GM12878 (cell line): ENCODE results near the gene SULT2B1. TPM values are rescaled to one million over a fixed set of nuclear protein-coding genes. Genes with fewer than 3 reads are reported as not detected.

Experiments used
- GATAD2B ChIP-seq: fragments of 450-650 bp; conservative IDR thresholded peaks from 2 replicates; pipeline ENCODE4 v1.6.1; 2017; ENCODE audit warnings: low read depth, mild to moderate bottlenecking, moderate library complexity
- IKZF1 ChIP-seq: fragments of 450-650 bp; conservative IDR thresholded peaks from 2 replicates; pipeline ENCODE4 v1.6.1; 2017; ENCODE audit warnings: antibody characterized with exemption, mild to moderate bottlenecking
- IKZF2 ChIP-seq, 2 experiments: fragments of 450-650 bp; IDR thresholded peaks; 2 replicates each; pipeline ENCODE4 v1.6.1; 2017; ENCODE audit warnings: mild to moderate bottlenecking in 2 of 2, moderate library complexity in 2 of 2
- IRF4 ChIP-seq: IDR thresholded peaks from 2 replicates; pipeline ENCODE4 v1.6.1; 2011; ENCODE audit warnings: low read depth, low read length
- KDM1A ChIP-seq: fragments of 200-600 bp; sonication (generic); IDR thresholded peaks from 2 replicates; pipeline ENCODE4 v1.6.1; 2016; ENCODE audit warnings: borderline replicate concordance
- NBN ChIP-seq: fragments of 450-650 bp; IDR thresholded peaks from 2 replicates; pipeline ENCODE4 v1.6.1; 2016
- NFYA ChIP-seq: IDR thresholded peaks from 2 replicates; pipeline ENCODE4 v1.6.1; 2011; ENCODE audit warnings: low read depth, mild to moderate bottlenecking, low read length, improper control_type of control experiment, borderline replicate concordance
- RUNX3 ChIP-seq: IDR thresholded peaks from 2 replicates; pipeline ENCODE4 v1.6.1; 2012; ENCODE audit warnings: low read length, inconsistent platforms
- SMARCA5 ChIP-seq: fragments of 450-650 bp; IDR thresholded peaks from 2 replicates; pipeline ENCODE4 v1.6.1; 2017; ENCODE audit warnings: mild to moderate bottlenecking
- SMC3 ChIP-seq: IDR thresholded peaks from 2 replicates; pipeline ENCODE4 v1.6.1; 2011; ENCODE audit warnings: low read length, improper control_type of control experiment, borderline replicate concordance
- SREBF1 ChIP-seq: IDR thresholded peaks from 2 replicates; pipeline ENCODE4 v1.6.1; 2012; ENCODE audit warnings: mild to moderate bottlenecking, low read length
- YY1 ChIP-seq: IDR thresholded peaks from 2 replicates; pipeline ENCODE4 v1.6.1; 2011; ENCODE audit warnings: low read depth, mild to moderate bottlenecking, low read length
- ZBED1 ChIP-seq: IDR thresholded peaks from 2 replicates; pipeline ENCODE4 v1.6.1; 2016; ENCODE audit warnings: borderline replicate concordance
- polyA plus RNA-seq, 11 experiments: library from polyadenylated mRNA; depleted of rRNA in 4 of 11; unstranded in 6 of 11; stranded (reverse) in 5 of 11; fragments of >200 nt; fragmentation: Nextera tagmentation in 4 of 11; fragmentation: Illumina TruSeq in 1 of 11; extraction: Ambion mirVana in 4 of 11; extraction: Trizol in 1 of 11; gene quantifications; 1 replicate in 1 of 11; 2 replicates in 10 of 11; pipeline versions ENCODE4 v1.2.1 to v1.2.3, GENCODE V29; 2011 to 2016; ENCODE audit warnings: inconsistent platforms in 2 of 11, missing spikeins in 2 of 11, low read depth in 1 of 11
- total RNA-seq, 4 experiments: library from RNA; depleted of rRNA in 3 of 4; stranded (reverse); fragments of >200 nt in 3 of 4; fragmentation: Illumina TruSeq in 1 of 4; extraction: Trizol in 1 of 4; gene quantifications; 2 replicates each; pipeline versions ENCODE4 v1.2.1 to v1.2.3, GENCODE V29; 2013 to 2021
- TF ChIP-seq, protein P1 (sequence below): fragments of 450-650 bp; IDR thresholded peaks from 2 replicates; pipeline ENCODE4 v1.6.1; 2017; ENCODE audit warnings: antibody characterized with exemption, mild to moderate bottlenecking, moderate library complexity
- TF ChIP-seq, protein P2 (sequence below): fragments of 450-650 bp; IDR thresholded peaks from 2 replicates; pipeline ENCODE4 v1.6.1; 2017; ENCODE audit warnings: mild to moderate bottlenecking

Gene SULT2B1
- total and polyA plus RNA-seq, 10 of the 15 experiments (the other 5 are each of a cell fraction or from before 2014, with no cell fraction given), result 0.11 to 0.14 TPM; not detected in 8

DNA sequence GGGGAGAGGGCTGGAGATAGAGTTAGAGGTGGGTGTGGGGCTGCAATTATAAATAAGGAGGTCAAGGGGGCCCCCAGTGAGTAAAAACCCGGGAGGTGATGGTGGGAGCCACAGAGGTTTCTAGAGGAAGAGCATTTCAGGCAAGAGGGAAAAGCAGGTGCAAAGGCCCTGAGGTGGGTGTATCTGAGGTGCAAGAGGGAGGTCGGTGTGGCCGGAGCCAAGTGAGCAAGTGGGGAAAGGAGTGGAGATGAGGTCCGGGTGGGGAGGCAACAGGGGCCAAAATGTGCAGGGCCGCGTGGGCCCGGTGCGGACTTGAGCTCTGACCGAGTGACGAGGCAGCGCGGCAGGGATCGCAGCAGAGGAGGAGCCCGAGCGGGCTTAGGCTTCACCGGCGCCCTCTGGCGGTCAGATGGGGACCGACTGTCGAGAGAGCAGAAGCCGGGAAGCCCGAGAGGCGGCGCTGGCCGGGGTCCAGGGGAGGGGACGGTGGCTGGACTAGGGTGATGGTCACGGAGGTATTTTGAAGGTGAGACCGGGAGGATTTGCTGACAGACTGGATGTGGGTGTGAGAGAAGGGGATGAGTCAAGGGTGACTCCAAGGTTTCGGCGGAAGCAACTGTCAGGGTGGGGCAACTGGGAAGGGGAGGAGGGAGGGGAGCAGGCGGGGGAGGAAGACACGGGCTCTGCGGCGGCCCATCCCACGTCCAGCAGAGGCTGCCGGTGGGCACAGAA is 36.9 kb downstream of the SULT2B1 start (continued):
- peak; percentile 52 for TF ChIP-seq IKZF1
- TF ChIP-seq SMC3, result peak; percentile 60
- TF ChIP-seq IRF4, result peak; percentile 19; the same call in 1 of the 2 replicates
- no peak for TF ChIP-seq NFYA
- 0 out of 4 replicates have a peak, but pooled peaks of 1 of the 2 experiments have one; percentile 29 for TF ChIP-seq IKZF2 (IDR thresholded peaks at IDR 0.05)
- no peak for TF ChIP-seq ZBED1
- TF ChIP-seq, protein P1, sequence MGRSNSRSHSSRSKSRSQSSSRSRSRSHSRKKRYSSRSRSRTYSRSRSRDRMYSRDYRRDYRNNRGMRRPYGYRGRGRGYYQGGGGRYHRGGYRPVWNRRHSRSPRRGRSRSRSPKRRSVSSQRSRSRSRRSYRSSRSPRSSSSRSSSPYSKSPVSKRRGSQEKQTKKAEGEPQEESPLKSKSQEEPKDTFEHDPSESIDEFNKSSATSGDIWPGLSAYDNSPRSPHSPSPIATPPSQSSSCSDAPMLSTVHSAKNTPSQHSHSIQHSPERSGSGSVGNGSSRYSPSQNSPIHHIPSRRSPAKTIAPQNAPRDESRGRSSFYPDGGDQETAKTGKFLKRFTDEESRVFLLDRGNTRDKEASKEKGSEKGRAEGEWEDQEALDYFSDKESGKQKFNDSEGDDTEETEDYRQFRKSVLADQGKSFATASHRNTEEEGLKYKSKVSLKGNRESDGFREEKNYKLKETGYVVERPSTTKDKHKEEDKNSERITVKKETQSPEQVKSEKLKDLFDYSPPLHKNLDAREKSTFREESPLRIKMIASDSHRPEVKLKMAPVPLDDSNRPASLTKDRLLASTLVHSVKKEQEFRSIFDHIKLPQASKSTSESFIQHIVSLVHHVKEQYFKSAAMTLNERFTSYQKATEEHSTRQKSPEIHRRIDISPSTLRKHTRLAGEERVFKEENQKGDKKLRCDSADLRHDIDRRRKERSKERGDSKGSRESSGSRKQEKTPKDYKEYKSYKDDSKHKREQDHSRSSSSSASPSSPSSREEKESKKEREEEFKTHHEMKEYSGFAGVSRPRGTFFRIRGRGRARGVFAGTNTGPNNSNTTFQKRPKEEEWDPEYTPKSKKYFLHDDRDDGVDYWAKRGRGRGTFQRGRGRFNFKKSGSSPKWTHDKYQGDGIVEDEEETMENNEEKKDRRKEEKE, result no peak
- peak; percentile 96 for TF ChIP-seq SMARCA5
- TF ChIP-seq NBN, result peak; percentile 75
- peak; percentile 49 for TF ChIP-seq RUNX3
- peak; percentile 72 for TF ChIP-seq YY1
- TF ChIP-seq, protein P2, sequence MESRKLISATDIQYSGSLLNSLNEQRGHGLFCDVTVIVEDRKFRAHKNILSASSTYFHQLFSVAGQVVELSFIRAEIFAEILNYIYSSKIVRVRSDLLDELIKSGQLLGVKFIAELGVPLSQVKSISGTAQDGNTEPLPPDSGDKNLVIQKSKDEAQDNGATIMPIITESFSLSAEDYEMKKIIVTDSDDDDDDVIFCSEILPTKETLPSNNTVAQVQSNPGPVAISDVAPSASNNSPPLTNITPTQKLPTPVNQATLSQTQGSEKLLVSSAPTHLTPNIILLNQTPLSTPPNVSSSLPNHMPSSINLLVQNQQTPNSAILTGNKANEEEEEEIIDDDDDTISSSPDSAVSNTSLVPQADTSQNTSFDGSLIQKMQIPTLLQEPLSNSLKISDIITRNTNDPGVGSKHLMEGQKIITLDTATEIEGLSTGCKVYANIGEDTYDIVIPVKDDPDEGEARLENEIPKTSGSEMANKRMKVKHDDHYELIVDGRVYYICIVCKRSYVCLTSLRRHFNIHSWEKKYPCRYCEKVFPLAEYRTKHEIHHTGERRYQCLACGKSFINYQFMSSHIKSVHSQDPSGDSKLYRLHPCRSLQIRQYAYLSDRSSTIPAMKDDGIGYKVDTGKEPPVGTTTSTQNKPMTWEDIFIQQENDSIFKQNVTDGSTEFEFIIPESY, result peak; percentile 15; the same call in 1 of the 2 replicates
- 0 out of 2 replicates have a peak, but pooled peaks have one; percentile 42 for TF ChIP-seq KDM1A
- TF ChIP-seq GATAD2B, result peak; percentile 39; the same call in 1 of the 2 replicates
- TF ChIP-seq SREBF1, result no peak
